Fibroblast of the aortic adventitia (primary cell): ENCODE data around the gene PRICKLE2. TPM values are rescaled to one million over a fixed set of nuclear protein-coding genes. Genes with fewer than 3 reads are reported as not detected.
A peak's percentile ranks its signal among the peaks of the same experiment; 100 is the strongest.

Experiments
- DNase-seq: peaks from one replicate; pipeline ENCODE4 v3.0.0-alpha.2; 2010; ENCODE audit warnings: low read depth
- H3K4me3 ChIP-seq: 2 replicates; pipeline ENCODE4 v1.5.1; 2011; ENCODE audit warnings: low read depth, mild to moderate bottlenecking, control low read depth, low read length, moderate library complexity
- CTCF ChIP-seq: IDR thresholded peaks from 2 replicates; pipeline ENCODE4 v1.5.1; 2011; ENCODE audit warnings: mild to moderate bottlenecking, low read length, control low read depth, inconsistent platforms; ENCODE audit not compliant: insufficient read depth
- total RNA-seq: library from RNA; depleted of rRNA; stranded (reverse); fragments of >200 nt; gene quantifications from 2 replicates; pipeline ENCODE4 v1.2.3, GENCODE V29; 2012; ENCODE audit warnings: low replicate concordance

PRICKLE2 gene
- total RNA-seq, 1 donor = 22.0 TPM

- no peak overlapping the region for H3K4me3 ChIP-seq
- no peak for TF ChIP-seq CTCF
- no peak for DNase-seq
Observed at GRCh38 chr3:64270142-64270865, 45.0 kb upstream of the PRICKLE2 start.

GRCh38 chr3:64268926-64269325 is 43.7 kb upstream of the PRICKLE2 start:
- DNase-seq = no peak

GRCh38 chr3:64267721-64268604 is 42.7 kb upstream of the PRICKLE2 start:
- DNase-seq = peak; percentile 76
- H3K4me3 ChIP-seq = peak overlapping the region; percentile 86
- TF ChIP-seq CTCF = no peak

More at GRCh38 chr3:64268926-64269325, 43.7 kb upstream of the PRICKLE2 start:
- no peak overlapping the region for H3K4me3 ChIP-seq
- no peak for TF ChIP-seq CTCF

GRCh38 chr3:64266983-64267382 is 41.7 kb upstream of the PRICKLE2 start:
- H3K4me3 ChIP-seq = peak overlapping the region; percentile 86
- DNase-seq = peak; percentile 35
- TF ChIP-seq CTCF = no peak

- peak overlapping the region; percentile 86 for H3K4me3 ChIP-seq
- TF ChIP-seq CTCF = no peak
- peak; percentile 96 for DNase-seq
Observed at GRCh38 chr3:64266065-64266931, 41.0 kb upstream of the PRICKLE2 start.

- no peak for TF ChIP-seq CTCF
- no peak for DNase-seq
- H3K4me3 ChIP-seq = peak overlapping the region; percentile 61
Observed at GRCh38 chr3:64265646-64266045, 40.4 kb upstream of the PRICKLE2 start.
